CD14-positive monocyte (primary cell): ENCODE data around the gene EIF4E. TPM values are rescaled to one million over a fixed set of nuclear protein-coding genes. Genes with fewer than 3 reads are reported as not detected.

Source experiments
- DNase-seq, 3 donors: peaks; one replicate each; pipeline ENCODE4 v3.0.0-alpha.2; 2011 to 2022
- H2AFZ ChIP-seq: 2 replicates; pipeline ENCODE4 v1.6.0; 2012; ENCODE audit warnings: mild to moderate bottlenecking, low read depth, low read length, inconsistent platforms; ENCODE audit not compliant: insufficient read depth, poor library complexity, severe bottlenecking
- H3K27ac ChIP-seq, 2 donors: 1 replicate in 1 of 2; 2 replicates in 1 of 2; pipeline ENCODE4 v1.5.1; 2012 to 2013; ENCODE audit warnings: low read length in 2 of 2, control low read depth in 1 of 2, inconsistent platforms in 1 of 2, low read depth in 1 of 2, mild to moderate bottlenecking in 1 of 2
- H3K27me3 ChIP-seq, 2 donors: one replicate each; pipeline versions ENCODE4 v1.6.0 to v1.6.1; 2011 to 2013; ENCODE audit warnings: low read length in 2 of 2; ENCODE audit not compliant: control insufficient read depth in 2 of 2, insufficient read depth in 2 of 2
- H3K36me3 ChIP-seq, 2 donors: replicated peaks in 1 of 2; 1 replicate in 1 of 2; 2 replicates in 1 of 2; pipeline versions ENCODE4 v1.5.1 to v1.6.1; 2012 to 2013; ENCODE audit warnings: low read length in 2 of 2, control low read depth in 1 of 2, inconsistent platforms in 1 of 2, mild to moderate bottlenecking in 1 of 2; ENCODE audit not compliant: insufficient read depth in 2 of 2, control insufficient read depth in 1 of 2
- H3K4me1 ChIP-seq, 2 donors: 1 replicate in 1 of 2; 2 replicates in 1 of 2; pipeline versions ENCODE4 v1.5.1 to v1.6.1; 2012 to 2013; ENCODE audit warnings: low read length in 2 of 2, control low read depth in 1 of 2, inconsistent platforms in 1 of 2, mild to moderate bottlenecking in 1 of 2, moderate library complexity in 1 of 2; ENCODE audit not compliant: insufficient read depth in 2 of 2, control insufficient read depth in 1 of 2
- H3K4me2 ChIP-seq: replicated peaks from 2 replicates; pipeline ENCODE3; 2012; ENCODE audit warnings: low read length, moderate library complexity, mild to moderate bottlenecking; ENCODE audit not compliant: poor library complexity, severe bottlenecking; ENCODE audit errors: extremely low read depth
- H3K4me3 ChIP-seq, 3 experiments: fragments of 200-600 bp in 1 of 3; sonication (generic) in 1 of 3; replicated peaks in 1 of 3; 1 replicate in 2 of 3; 2 replicates in 1 of 3; pipeline ENCODE4 v1.5.1; 2011 to 2013; ENCODE audit warnings: low read length in 3 of 3, mild to moderate bottlenecking in 3 of 3, control low read depth in 2 of 3, low read depth in 2 of 3, inconsistent platforms in 1 of 3, moderate library complexity in 1 of 3
- H3K79me2 ChIP-seq: 2 replicates; pipeline ENCODE4 v1.6.0; 2012; ENCODE audit warnings: mild to moderate bottlenecking, control low read depth, inconsistent platforms, low read length, moderate library complexity; ENCODE audit not compliant: insufficient read depth
- H3K9ac ChIP-seq: 2 replicates; pipeline ENCODE4 v1.6.0; 2017; ENCODE audit warnings: low read length, mild to moderate bottlenecking; ENCODE audit not compliant: insufficient read depth, poor library complexity, severe bottlenecking
- H3K9me3 ChIP-seq, 2 donors: replicated peaks in 1 of 2; 1 replicate in 1 of 2; 2 replicates in 1 of 2; pipeline versions ENCODE4 v1.5.1 to v1.6.1; 2012 to 2013; ENCODE audit warnings: low read length in 2 of 2, control low read depth in 1 of 2; ENCODE audit not compliant: control insufficient read depth in 1 of 2, insufficient read depth in 1 of 2
- H4K20me1 ChIP-seq: 2 replicates; pipeline ENCODE4 v1.6.0; 2012; ENCODE audit warnings: mild to moderate bottlenecking, low read length, control low read depth, moderate library complexity; ENCODE audit not compliant: insufficient read depth
- H3K27ac Mint-ChIP-seq, 7 donors: one replicate each; pipeline ENCODE4 v1.8.0; 2020; ENCODE audit warnings: mild to moderate bottlenecking in 7 of 7, mixed read lengths in 7 of 7, moderate library complexity in 6 of 7, inconsistent platforms in 2 of 7
- H3K27me3 Mint-ChIP-seq, 3 donors: one replicate each; pipeline ENCODE4 v1.8.0; 2021 to 2022; ENCODE audit warnings: low read depth in 3 of 3, mild to moderate bottlenecking in 3 of 3, mixed read lengths in 3 of 3, moderate library complexity in 3 of 3, inconsistent platforms in 1 of 3
- H3K36me3 Mint-ChIP-seq, 2 donors: one replicate each; pipeline ENCODE4 v1.8.0; 2020; ENCODE audit warnings: mixed read lengths in 2 of 2, inconsistent platforms in 1 of 2, mild to moderate bottlenecking in 1 of 2
- H3K4me1 Mint-ChIP-seq: one replicate; pipeline ENCODE4 v1.8.0; 2020; ENCODE audit warnings: mild to moderate bottlenecking, mixed read lengths
- H3K4me3 Mint-ChIP-seq, 2 donors: one replicate each; pipeline ENCODE4 v1.8.0; 2020; ENCODE audit warnings: mild to moderate bottlenecking in 2 of 2, mixed read lengths in 2 of 2, moderate library complexity in 1 of 2
- H3K9me3 Mint-ChIP-seq, 7 donors: one replicate each; pipeline ENCODE4 v1.8.0; 2020 to 2022; ENCODE audit warnings: mixed read lengths in 7 of 7, mild to moderate bottlenecking in 6 of 7, moderate library complexity in 6 of 7, inconsistent platforms in 2 of 7
- CTCF ChIP-seq: fragments of 200-600 bp; IDR thresholded peaks from one replicate; pipeline ENCODE4 v1.8.0; 2022; ENCODE audit warnings: antibody characterized with exemption, mild to moderate bottlenecking
- WGBS: methylation state at CpG from one replicate; pipeline ENCODE4 v1.1.5; 2013; ENCODE audit warnings: missing lambda C conversion rate; ENCODE audit not compliant: insufficient coverage; 5-methylcytosine and 5-hydroxymethylcytosine counted together
- intact Hi-C, 2 donors: fragments of 100-400 bp; cut with micrococcal nuclease; formaldehyde crosslinking; loops; one replicate each; pipeline versions ENCODE4 v1.15.0 to v1.15.1; 2023
- polyA plus RNA-seq, 3 donors: library from polyadenylated mRNA; depleted of rRNA in 1 of 3; unstranded in 2 of 3; stranded (reverse) in 1 of 3; fragments of 300-500 nt in 2 of 3; fragments of >200 nt in 1 of 3; fragmentation: Illumina TruSeq in 2 of 3; gene quantifications; 1 replicate in 2 of 3; 2 replicates in 1 of 3; pipeline ENCODE4 v1.2.3, GENCODE V29; 2012 to 2021

The EIF4E gene
- polyA plus RNA-seq, 3 donors = 25.0 to 50.8 (median 48.6) TPM

DNA sequence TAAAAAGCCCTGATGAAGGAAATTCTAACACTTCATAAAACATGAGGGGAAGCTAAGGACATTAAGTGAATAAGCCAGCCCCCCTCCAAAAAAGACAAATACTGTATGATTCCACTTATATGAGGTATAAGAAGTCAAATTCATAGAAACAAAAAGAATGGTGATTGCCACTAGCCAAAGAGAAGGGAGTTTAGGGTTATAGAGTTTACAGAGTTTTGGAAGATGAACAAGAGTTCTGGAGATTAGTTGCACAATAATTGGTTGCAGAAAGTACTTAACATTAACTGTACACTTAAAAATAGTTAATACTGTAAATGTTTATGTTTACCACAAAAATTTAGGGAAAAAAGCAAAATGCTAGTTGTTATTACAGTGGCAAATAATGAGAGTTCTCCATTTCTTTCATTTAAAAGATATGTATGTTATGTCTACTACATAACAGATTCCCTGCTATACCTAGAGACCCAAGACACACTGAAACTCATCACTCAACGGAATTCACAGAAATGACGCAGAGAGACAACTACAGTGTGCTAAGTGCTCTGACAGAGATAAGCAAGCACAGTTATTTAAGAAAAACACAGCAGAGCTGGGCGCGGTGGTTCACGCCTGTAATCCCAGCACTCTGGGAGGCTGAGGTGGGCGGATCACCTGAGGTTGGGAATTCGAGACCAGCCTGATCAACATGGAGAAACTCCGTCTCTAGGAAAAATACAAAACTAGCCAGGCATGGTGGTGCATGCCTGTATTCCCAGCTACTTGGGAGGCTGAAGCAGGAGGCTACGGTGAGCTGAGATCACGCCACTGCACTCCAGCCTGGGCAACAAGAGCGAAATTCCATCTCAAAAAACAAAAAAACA is 37.2 kb downstream of the EIF4E start:
- peaks cover 51 to 85% of the 10 kb centered on the region in 2 donors for H3K36me3 ChIP-seq
- no peaks in the 10 kb centered on the region for H3K4me1 Mint-ChIP-seq
- intact Hi-C loops = no loop called here

More for the DNA sequence above, 37.2 kb downstream of the EIF4E start:
- H3K79me2 ChIP-seq = peaks cover 26% of the 10 kb centered on the region
- no peak for TF ChIP-seq CTCF
- Mint-ChIP-seq H3K27ac (peak overlapping the region in 1 of 7 donors; percentile 20), H3K9me3 (peaks cover 0 to 2% (median 0%) of the 10 kb centered on the region in 7 donors), H3K36me3 (peaks cover 59 to 75% of the 10 kb centered on the region in 2 donors), H3K27me3 (peaks cover 0 to 1% (median 0%) of the 10 kb centered on the region in 3 donors), H3K4me3 (no peak overlapping the region)
- no peak for DNase-seq
- no peaks in the 10 kb centered on the region for H3K9me3 ChIP-seq
- no peak overlapping the region for H3K27ac ChIP-seq
- no peaks in the 10 kb centered on the region for H3K27me3 ChIP-seq
- peaks cover 4% of the 10 kb centered on the region for H4K20me1 ChIP-seq
- no peaks in the 10 kb centered on the region for H3K4me1 ChIP-seq
- H3K9ac ChIP-seq = no peak overlapping the region
- no peak overlapping the region for H2AFZ ChIP-seq
- WGBS = 95% methylated on average over 11 of the region's 11 CpGs
- H3K4me3 ChIP-seq = no peak overlapping the region
- H3K4me2 ChIP-seq = no peak overlapping the region
